HCT116 (cell line): ENCODE results near the gene HBB.

ENCODE experiments used
- EZH2 ChIP-seq: fragments of 200-600 bp; sonication (generic); IDR thresholded peaks from 2 replicates; pipeline ENCODE4 v1.6.1; 2017; ENCODE audit warnings: antibody characterized with exemption, mixed run types
- MAX ChIP-seq: IDR thresholded peaks from 2 replicates; pipeline ENCODE4 v1.6.1; 2012
- POLR2AphosphoS5 ChIP-seq: IDR thresholded peaks from 2 replicates; pipeline ENCODE4 v1.6.1; 2011; ENCODE audit warnings: mild to moderate bottlenecking, low read depth, low read length, moderate library complexity
- TF ChIP-seq, protein P1 (sequence below), 3 experiments: fragments of 200-600 bp in 1 of 3; sonication (generic) in 1 of 3; IDR thresholded peaks in 2 of 3; conservative IDR thresholded peaks in 1 of 3; 2 replicates each; pipeline ENCODE4 v1.5.1; 2012 to 2017; ENCODE audit warnings: low read depth in 2 of 3, low read length in 2 of 3, antibody characterized with exemption in 1 of 3, borderline replicate concordance in 1 of 3, control low read depth in 1 of 3, mild to moderate bottlenecking in 1 of 3, mixed read lengths in 1 of 3, mixed run types in 1 of 3, moderate library complexity in 1 of 3; ENCODE audit not compliant: insufficient read depth in 1 of 3

GRCh38 chr11:5243816-5244180 is 16.9 kb upstream of the HBB start:
- no peak for TF ChIP-seq MAX
- no peak for TF ChIP-seq POLR2AphosphoS5
- TF ChIP-seq, protein P1, sequence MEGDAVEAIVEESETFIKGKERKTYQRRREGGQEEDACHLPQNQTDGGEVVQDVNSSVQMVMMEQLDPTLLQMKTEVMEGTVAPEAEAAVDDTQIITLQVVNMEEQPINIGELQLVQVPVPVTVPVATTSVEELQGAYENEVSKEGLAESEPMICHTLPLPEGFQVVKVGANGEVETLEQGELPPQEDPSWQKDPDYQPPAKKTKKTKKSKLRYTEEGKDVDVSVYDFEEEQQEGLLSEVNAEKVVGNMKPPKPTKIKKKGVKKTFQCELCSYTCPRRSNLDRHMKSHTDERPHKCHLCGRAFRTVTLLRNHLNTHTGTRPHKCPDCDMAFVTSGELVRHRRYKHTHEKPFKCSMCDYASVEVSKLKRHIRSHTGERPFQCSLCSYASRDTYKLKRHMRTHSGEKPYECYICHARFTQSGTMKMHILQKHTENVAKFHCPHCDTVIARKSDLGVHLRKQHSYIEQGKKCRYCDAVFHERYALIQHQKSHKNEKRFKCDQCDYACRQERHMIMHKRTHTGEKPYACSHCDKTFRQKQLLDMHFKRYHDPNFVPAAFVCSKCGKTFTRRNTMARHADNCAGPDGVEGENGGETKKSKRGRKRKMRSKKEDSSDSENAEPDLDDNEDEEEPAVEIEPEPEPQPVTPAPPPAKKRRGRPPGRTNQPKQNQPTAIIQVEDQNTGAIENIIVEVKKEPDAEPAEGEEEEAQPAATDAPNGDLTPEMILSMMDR (IDR thresholded peaks at IDR 0.05 in 2 of 3, conservative IDR thresholded peaks at IDR 0.05 in 1 of 3; ENCODE audit: borderline replicate concordance in 1 of 3, insufficient read depth in 1 of 3, low read depth in 2 of 3, low read length in 2 of 3), result no peak
- no peak for TF ChIP-seq EZH2
